Brain microvascular endothelial cell (primary cell): ENCODE measurements around the gene SOX21.
"Not testable (repeated sequence)": the region's sequence is repeated elsewhere in the genome, so short reads cannot be mapped to it uniquely, and the experiment has no call there.

Source experiments
- DNase-seq: peaks from one replicate; pipeline ENCODE4 v3.0.0-alpha.2; 2020
- H3K27ac ChIP-seq: fragments of 250-450 bp; sonication (Bioruptor Pico); 2 replicates; pipeline ENCODE4 v1.5.1; 2020; ENCODE audit warnings: mild to moderate bottlenecking, moderate library complexity
- H3K27me3 ChIP-seq: fragments of 250-450 bp; sonication (Bioruptor Pico); replicated peaks from 2 replicates; pipeline ENCODE4 v1.5.1; 2020; ENCODE audit warnings: mild to moderate bottlenecking
- H3K36me3 ChIP-seq: fragments of 250-450 bp; sonication (Bioruptor Pico); replicated peaks from 2 replicates; pipeline ENCODE4 v1.5.1; 2020; ENCODE audit warnings: mild to moderate bottlenecking
- H3K4me3 ChIP-seq: 2 replicates; pipeline ENCODE4 v1.5.1; 2011; ENCODE audit warnings: low read depth, mild to moderate bottlenecking, control low read depth, low read length, moderate library complexity
- CTCF ChIP-seq: IDR thresholded peaks from 2 replicates; pipeline ENCODE4 v1.5.1; 2011; ENCODE audit warnings: low read depth, mild to moderate bottlenecking, moderate library complexity, low read length, control low read depth, inconsistent platforms; ENCODE audit errors: missing control alignments
- in situ Hi-C: cut with HindIII; loops from 2 replicates; pipeline ENCODE4 v1.10.0; 2017; ENCODE audit warnings: low sequenced_read_pairs, low pct_ligation_motif_present

SOX21 gene

GRCh38 chr13:94749162-94749561 is 36.8 kb upstream of the SOX21 start:
- no peak for TF ChIP-seq CTCF
- no peak overlapping the region for H3K27ac ChIP-seq
- H3K27me3 ChIP-seq, result no peaks in the 10 kb centered on the region
- no peak overlapping the region for H3K4me3 ChIP-seq
- H3K36me3 ChIP-seq, result no peaks in the 10 kb centered on the region
- in situ Hi-C loops, result no loop called here
- DNase-seq, result no peak

- no peak overlapping the region for H3K4me3 ChIP-seq
- no peak for TF ChIP-seq CTCF
- no peaks in the 10 kb centered on the region for H3K36me3 ChIP-seq
- in situ Hi-C loops, result no loop called here
- no peaks in the 10 kb centered on the region for H3K27me3 ChIP-seq
- H3K27ac ChIP-seq, result no peak overlapping the region
- no peak for DNase-seq
Measured at GRCh38 chr13:94739235-94739634, 26.9 kb upstream of the SOX21 start.

GRCh38 chr13:94731028-94731427 is 18.7 kb upstream of the SOX21 start:
- Histone ChIP-seq H3K4me3 (no peak overlapping the region), H3K27me3 (no peaks in the 10 kb centered on the region), H3K27ac (no peak overlapping the region), H3K36me3 (no peaks in the 10 kb centered on the region)
- no peak for DNase-seq
- TF ChIP-seq CTCF, result no peak
- in situ Hi-C loops, result no loop called here

GRCh38 chr13:94729941-94730340 is 17.6 kb upstream of the SOX21 start:
- H3K27ac ChIP-seq, DNase-seq, H3K27me3 ChIP-seq, H3K36me3 ChIP-seq, H3K4me3 ChIP-seq, in situ Hi-C loops: not testable (repeated sequence)

- Histone ChIP-seq H3K27me3 (no peaks in the 10 kb centered on the region), H3K27ac (no peak overlapping the region), H3K4me3 (no peak overlapping the region), H3K36me3 (no peaks in the 10 kb centered on the region)
- in situ Hi-C loops, result no loop called here
- DNase-seq, result no peak
- TF ChIP-seq CTCF, result no peak
Measured at GRCh38 chr13:94726425-94726824, 14.1 kb upstream of the SOX21 start.

GRCh38 chr13:94722609-94723345 is 10.4 kb upstream of the SOX21 start:
- no peak overlapping the region for H3K4me3 ChIP-seq
- DNase-seq, result no peak
- no peaks in the 10 kb centered on the region for H3K36me3 ChIP-seq
- in situ Hi-C loops, result no loop called here
- TF ChIP-seq CTCF, result no peak
- H3K27ac ChIP-seq, result no peak overlapping the region
- H3K27me3 ChIP-seq, result no peaks in the 10 kb centered on the region

- H3K4me3 ChIP-seq, H3K36me3 ChIP-seq, DNase-seq, in situ Hi-C loops, H3K27ac ChIP-seq: not testable (repeated sequence)
- peaks cover 19% of the 10 kb centered on the region for H3K27me3 ChIP-seq
Measured at GRCh38 chr13:94718697-94719096, 6.4 kb upstream of the SOX21 start.
